ENCODE results near the gene UPB1. TPM values are rescaled to one million over a fixed set of nuclear protein-coding genes. Genes with fewer than 3 reads are reported as not detected.

The UPB1 gene
- total RNA-seq, 1 experiment from 2014 or later, result 0.11 TPM

GRCh38 chr22:24541681-24542515 lies 46.8 kb downstream of the UPB1 start:
- H3K36me3 ChIP-seq (ENCODE audit: insufficient read depth, low read length, poor library complexity, severe bottlenecking), result peaks cover 36% of the 10 kb centered on the region
- TF ChIP-seq, protein P1, sequence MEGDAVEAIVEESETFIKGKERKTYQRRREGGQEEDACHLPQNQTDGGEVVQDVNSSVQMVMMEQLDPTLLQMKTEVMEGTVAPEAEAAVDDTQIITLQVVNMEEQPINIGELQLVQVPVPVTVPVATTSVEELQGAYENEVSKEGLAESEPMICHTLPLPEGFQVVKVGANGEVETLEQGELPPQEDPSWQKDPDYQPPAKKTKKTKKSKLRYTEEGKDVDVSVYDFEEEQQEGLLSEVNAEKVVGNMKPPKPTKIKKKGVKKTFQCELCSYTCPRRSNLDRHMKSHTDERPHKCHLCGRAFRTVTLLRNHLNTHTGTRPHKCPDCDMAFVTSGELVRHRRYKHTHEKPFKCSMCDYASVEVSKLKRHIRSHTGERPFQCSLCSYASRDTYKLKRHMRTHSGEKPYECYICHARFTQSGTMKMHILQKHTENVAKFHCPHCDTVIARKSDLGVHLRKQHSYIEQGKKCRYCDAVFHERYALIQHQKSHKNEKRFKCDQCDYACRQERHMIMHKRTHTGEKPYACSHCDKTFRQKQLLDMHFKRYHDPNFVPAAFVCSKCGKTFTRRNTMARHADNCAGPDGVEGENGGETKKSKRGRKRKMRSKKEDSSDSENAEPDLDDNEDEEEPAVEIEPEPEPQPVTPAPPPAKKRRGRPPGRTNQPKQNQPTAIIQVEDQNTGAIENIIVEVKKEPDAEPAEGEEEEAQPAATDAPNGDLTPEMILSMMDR (conservative IDR thresholded peaks at IDR 0.05; ENCODE audit: low read depth, low read length), result no peak
- no peak for TF ChIP-seq EZH2 (IDR thresholded peaks at IDR 0.05; ENCODE audit: borderline replicate concordance, low read depth, low read length, poor library complexity, severe bottlenecking)
- POLR2A ChIA-PET (ENCODE audit: low non-redundant PET), result interaction anchor here (0.6 kb wide), 1 partner anchor 12 kb away, joined by 3 read pairs; no protein-coding TSS in a partner anchor

DNA sequence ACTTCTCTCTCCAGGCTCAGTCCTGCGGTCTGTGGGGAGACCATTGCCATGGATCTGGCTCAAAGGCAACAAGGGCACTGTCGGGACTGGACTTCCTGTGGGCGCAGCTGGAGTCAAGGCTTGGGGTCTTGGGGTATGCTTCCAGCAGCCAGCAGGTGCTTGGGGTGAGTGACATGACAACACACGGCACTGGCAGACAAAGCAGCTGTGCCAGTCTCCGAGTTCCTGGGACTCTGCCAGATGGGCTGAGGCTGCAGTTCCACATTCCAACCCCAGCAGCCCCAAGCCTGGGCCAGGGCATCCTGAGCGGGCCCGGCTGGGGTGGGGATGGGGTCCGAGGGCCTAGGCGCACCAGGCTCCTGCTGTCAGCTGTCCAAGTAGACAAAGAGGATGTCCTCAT lies 47.5 kb downstream of the UPB1 start:
- Histone ChIP-seq H3K27ac (ENCODE audit: low read depth, low read length, poor library complexity, severe bottlenecking) (no peak overlapping the region), H3K9me3 (ENCODE audit: low read depth, low read length, poor library complexity, severe bottlenecking) (no peaks in the 10 kb centered on the region), H3K4me3 (ENCODE audit: low read depth, low read length, poor library complexity, severe bottlenecking) (no peak overlapping the region), H3K36me3 (ENCODE audit: insufficient read depth, low read length, poor library complexity, severe bottlenecking) (peaks cover 44% of the 10 kb centered on the region), H3K27me3 (replicated peaks; ENCODE audit: insufficient read depth, low read depth, low read length, poor library complexity) (no peaks in the 10 kb centered on the region), H3K4me1 (ENCODE audit: insufficient read depth, low read length, poor library complexity, severe bottlenecking) (no peaks in the 10 kb centered on the region)
- BruUV-seq (replicated peaks), result no TSS peak
- ChIA-PET CTCF (no interaction called here), POLR2A (ENCODE audit: low non-redundant PET) (no interaction called here)
- DNase-seq (ENCODE audit: low spot score), result no peak
- intact Hi-C loops (cut with micrococcal nuclease; ENCODE audit: unreplicated experiment), result no loop called here
- TF ChIP-seq, protein P1 (conservative IDR thresholded peaks at IDR 0.05; ENCODE audit: low read depth, low read length), result no peak
- TF ChIP-seq EZH2 (IDR thresholded peaks at IDR 0.05; ENCODE audit: borderline replicate concordance, low read depth, low read length, poor library complexity, severe bottlenecking), result no peak

More at GRCh38 chr22:24541681-24542515, 46.8 kb downstream of the UPB1 start:
- H3K4me3 ChIP-seq (ENCODE audit: low read depth, low read length, poor library complexity, severe bottlenecking), result no peak overlapping the region
- H3K27ac ChIP-seq (ENCODE audit: low read depth, low read length, poor library complexity, severe bottlenecking), result no peak overlapping the region
- no peaks in the 10 kb centered on the region for H3K4me1 ChIP-seq (ENCODE audit: insufficient read depth, low read length, poor library complexity, severe bottlenecking)
- CTCF ChIA-PET, result no interaction called here
- DNase-seq (ENCODE audit: low spot score), result no peak
- H3K9me3 ChIP-seq (ENCODE audit: low read depth, low read length, poor library complexity, severe bottlenecking), result no peaks in the 10 kb centered on the region
- intact Hi-C loops (cut with micrococcal nuclease; ENCODE audit: unreplicated experiment), result no loop called here
- no peaks in the 10 kb centered on the region for H3K27me3 ChIP-seq (replicated peaks; ENCODE audit: insufficient read depth, low read depth, low read length, poor library complexity)
- BruUV-seq (replicated peaks), result no TSS peak

- intact Hi-C loops (cut with micrococcal nuclease; ENCODE audit: unreplicated experiment), result no loop called here
- CTCF ChIA-PET, result no interaction called here
- TF ChIP-seq, protein P1 (conservative IDR thresholded peaks at IDR 0.05; ENCODE audit: low read depth, low read length), result no peak
- no peak for TF ChIP-seq EZH2 (IDR thresholded peaks at IDR 0.05; ENCODE audit: borderline replicate concordance, low read depth, low read length, poor library complexity, severe bottlenecking)
- H3K4me3 ChIP-seq (ENCODE audit: low read depth, low read length, poor library complexity, severe bottlenecking), result no peak overlapping the region
- H3K9me3 ChIP-seq (ENCODE audit: low read depth, low read length, poor library complexity, severe bottlenecking), result no peaks in the 10 kb centered on the region
- BruUV-seq (replicated peaks), result no TSS peak
- H3K27me3 ChIP-seq (replicated peaks; ENCODE audit: insufficient read depth, low read depth, low read length, poor library complexity), result no peaks in the 10 kb centered on the region
- POLR2A ChIA-PET (ENCODE audit: low non-redundant PET), result no interaction called here
- H3K27ac ChIP-seq (ENCODE audit: low read depth, low read length, poor library complexity, severe bottlenecking), result no peak overlapping the region
- DNase-seq (ENCODE audit: low spot score), result no peak
- H3K4me1 ChIP-seq (ENCODE audit: insufficient read depth, low read length, poor library complexity, severe bottlenecking), result no peaks in the 10 kb centered on the region
- peaks cover 47% of the 10 kb centered on the region for H3K36me3 ChIP-seq (ENCODE audit: insufficient read depth, low read length, poor library complexity, severe bottlenecking)
Measured at GRCh38 chr22:24543185-24543601, 48.1 kb downstream of the UPB1 start.

Data from A673 (cell line).